HEK293T (cell line): ENCODE results near the gene C19orf67.

Experiments used
- CTCF ChIA-PET: fragments of 350-600 bp; formaldehyde crosslinking; extraction: SDS; loops from one replicate; lab custom pipeline; 2021; ENCODE audit warnings: antibody characterized with exemption, inconsistent platforms; lab: Yijun Ruan, JAX
- POLR2A ChIA-PET: fragments of 350-600 bp; formaldehyde crosslinking; extraction: SDS; loops from one replicate; lab custom pipeline; 2020; ENCODE audit warnings: antibody characterized with exemption, inconsistent platforms; lab: Yijun Ruan, JAX
- DNase-seq: peaks from one replicate; pipeline ENCODE4 v3.0.0; 2012; ENCODE audit warnings: mixed read lengths; ENCODE audit errors: extremely low spot score
- CTBP1 ChIP-seq: fragments of 450-650 bp; IDR thresholded peaks from 2 replicates; pipeline ENCODE4 v1.6.1; 2016; ENCODE audit warnings: borderline replicate concordance
- FOXK2 ChIP-seq: fragments of 450-650 bp; IDR thresholded peaks from 2 replicates; pipeline ENCODE4 v1.6.1; 2016; ENCODE audit warnings: mild to moderate bottlenecking
- FOXM1 ChIP-seq: fragments of 450-650 bp; IDR thresholded peaks from 2 replicates; pipeline ENCODE4 v1.6.1; 2017; ENCODE audit warnings: mild to moderate bottlenecking, borderline replicate concordance
- HDGF ChIP-seq: fragments of 450-650 bp; IDR thresholded peaks from 2 replicates; pipeline ENCODE4 v1.6.1; 2017; ENCODE audit warnings: antibody characterized with exemption, borderline replicate concordance
- L3MBTL2 ChIP-seq: fragments of 450-650 bp; conservative IDR thresholded peaks from 2 replicates; pipeline ENCODE4 v1.6.1; 2016; ENCODE audit warnings: mild to moderate bottlenecking

C19orf67 gene

GRCh38 chr19:14033946-14034345 lies 51.6 kb downstream of the C19orf67 start:
- DNase-seq = no peak
- POLR2A ChIA-PET = no interaction called here
- TF ChIP-seq CTBP1 (no peak), HDGF (no peak), L3MBTL2 (no peak), FOXK2 (no peak)
- CTCF ChIA-PET = no interaction called here

DNA sequence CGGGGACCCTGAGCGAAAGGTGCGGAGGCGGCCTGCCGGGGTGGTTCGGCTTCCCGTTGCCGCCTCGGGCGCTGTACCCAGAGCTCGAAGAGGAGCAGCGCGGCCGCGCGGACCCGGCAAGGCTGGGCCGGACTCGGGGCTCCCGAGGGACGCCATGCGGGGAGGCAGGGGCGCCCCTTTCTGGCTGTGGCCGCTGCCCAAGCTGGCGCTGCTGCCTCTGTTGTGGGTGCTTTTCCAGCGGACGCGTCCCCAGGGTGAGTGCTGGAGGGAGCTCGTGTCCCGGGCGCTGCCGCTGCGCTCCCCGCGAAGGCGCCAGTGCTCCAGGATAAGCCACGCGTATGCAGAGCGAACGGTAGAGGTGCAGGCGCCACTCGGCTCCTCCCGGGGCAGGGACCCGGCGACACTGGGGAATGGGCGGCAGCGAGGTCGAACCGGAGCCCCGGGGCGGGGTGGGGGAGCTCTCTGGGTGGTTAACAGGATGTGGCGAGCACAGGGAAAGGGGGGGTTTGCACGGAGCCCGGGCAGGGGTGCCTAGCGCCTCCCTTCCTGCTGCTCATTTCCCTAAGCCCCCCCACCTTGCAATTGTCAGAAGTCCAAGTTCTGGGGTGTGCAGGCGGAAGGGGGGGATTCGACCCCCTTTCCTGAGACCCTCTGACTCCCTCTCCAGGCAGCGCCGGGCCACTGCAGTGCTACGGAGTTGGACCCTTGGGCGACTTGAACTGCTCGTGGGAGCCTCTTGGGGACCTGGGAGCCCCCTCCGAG lies 53.7 kb downstream of the C19orf67 start, which contains the start of gene IL27RA:
IL27RA (plus strand) TSS at position 44 of the 762 bp plus-strand sequence; CDS start at position 155, 111 bp downstream.
- POLR2A ChIA-PET = interaction anchor here (0.6 to 2.2 kb wide), 11 partner anchors 10 to 462 kb away, joined by 3 to 11 read pairs (median 4); no protein-coding TSS in a partner anchor
- CTCF ChIA-PET = interaction anchor here (0.6 to 1.4 kb wide), 11 partner anchors 9 to 105 kb away, joined by 3 to 13 read pairs (median 4); partner anchors contain the start of genes ASF1B and MISP3
- peak; percentile 64 for DNase-seq
- TF ChIP-seq FOXM1 = no peak
- peak; percentile 85 for TF ChIP-seq L3MBTL2
